T-helper 1 cell (primary cell): ENCODE results near the gene NGRN.

Experiments used
- DNase-seq, 5 donors: peaks; one replicate each; pipeline ENCODE4 v3.0.0-alpha.2; 2012 to 2020

Gene NGRN

DNA sequence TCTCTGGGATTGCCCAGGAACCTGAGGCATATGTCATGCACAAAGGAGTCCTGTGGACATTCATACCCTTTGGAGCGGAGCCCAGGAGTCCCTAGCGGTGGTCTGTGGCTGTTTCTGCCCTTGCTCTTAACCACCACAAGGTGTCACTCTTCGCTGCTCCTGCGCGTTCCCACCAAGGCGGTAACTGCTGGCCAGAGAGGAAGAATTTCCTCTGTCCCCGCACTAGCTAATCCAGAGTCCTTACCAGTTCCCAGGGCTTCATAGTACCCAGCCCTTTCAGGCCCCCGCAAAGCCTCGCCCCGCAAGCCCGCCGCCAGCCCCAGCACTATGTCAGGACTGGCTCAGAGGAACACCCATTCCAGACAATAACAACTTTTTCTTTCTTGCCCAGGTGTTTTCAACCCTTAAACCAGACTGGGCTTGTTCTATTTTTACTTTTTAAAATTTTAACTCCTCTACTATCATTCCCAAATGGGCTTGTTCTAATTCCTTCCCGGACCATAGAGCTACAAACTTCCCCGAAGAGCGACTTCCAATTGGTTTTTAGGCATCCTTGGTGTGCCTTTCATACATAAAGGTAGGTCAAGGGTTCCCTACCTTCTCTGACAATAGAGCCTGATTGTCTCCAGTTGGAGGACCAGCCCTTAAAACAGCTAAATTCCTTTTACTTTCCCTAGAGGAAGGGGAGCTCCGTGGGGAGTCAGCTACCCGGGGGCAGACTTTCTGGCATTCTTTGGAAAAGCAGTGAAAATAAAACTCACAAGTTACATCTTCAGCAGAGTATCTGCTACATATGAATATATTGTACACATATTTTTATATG is 54.8 kb downstream of the NGRN start:
- DNase-seq = peak; percentile 26 to 74 (median 50)

DNA sequence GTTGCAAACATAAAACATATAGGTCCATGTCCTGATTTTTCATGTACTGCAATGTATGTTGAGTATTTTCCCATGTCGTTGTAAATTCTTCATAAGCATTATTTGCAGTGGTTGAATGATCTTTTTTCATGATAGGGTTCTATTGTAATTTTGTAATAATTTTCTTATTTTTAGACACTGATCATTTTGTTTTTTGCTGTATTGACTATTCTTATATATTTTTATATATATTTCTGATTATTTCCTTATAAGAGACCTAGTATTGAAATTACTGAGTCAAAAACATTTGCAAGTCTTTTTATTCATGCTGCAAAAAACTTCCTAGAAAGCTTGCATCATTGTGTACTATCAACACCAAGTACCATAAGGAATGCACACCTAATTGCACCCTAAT is 55.4 kb downstream of the NGRN start:
- DNase-seq = no peak
